ENCODE results near the gene RMRP.

DNA sequence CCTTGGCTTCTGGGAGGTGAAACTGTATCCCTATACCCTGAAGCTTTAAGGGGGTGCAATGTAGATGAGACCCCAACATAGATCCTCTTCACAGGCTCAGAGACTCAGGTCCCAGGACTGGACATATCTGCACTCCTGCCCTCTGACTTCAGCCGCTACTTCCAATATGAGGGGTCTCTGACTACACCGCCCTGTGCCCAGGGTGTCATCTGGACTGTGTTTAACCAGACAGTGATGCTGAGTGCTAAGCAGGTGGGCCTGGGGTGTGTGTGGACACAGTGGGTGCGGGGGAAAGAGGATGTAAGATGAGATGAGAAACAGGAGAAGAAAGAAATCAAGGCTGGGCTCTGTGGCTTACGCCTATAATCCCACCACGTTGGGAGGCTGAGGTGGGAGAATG lies 21.3 kb upstream of the RMRP start:
- TF ChIP-seq, protein P1, sequence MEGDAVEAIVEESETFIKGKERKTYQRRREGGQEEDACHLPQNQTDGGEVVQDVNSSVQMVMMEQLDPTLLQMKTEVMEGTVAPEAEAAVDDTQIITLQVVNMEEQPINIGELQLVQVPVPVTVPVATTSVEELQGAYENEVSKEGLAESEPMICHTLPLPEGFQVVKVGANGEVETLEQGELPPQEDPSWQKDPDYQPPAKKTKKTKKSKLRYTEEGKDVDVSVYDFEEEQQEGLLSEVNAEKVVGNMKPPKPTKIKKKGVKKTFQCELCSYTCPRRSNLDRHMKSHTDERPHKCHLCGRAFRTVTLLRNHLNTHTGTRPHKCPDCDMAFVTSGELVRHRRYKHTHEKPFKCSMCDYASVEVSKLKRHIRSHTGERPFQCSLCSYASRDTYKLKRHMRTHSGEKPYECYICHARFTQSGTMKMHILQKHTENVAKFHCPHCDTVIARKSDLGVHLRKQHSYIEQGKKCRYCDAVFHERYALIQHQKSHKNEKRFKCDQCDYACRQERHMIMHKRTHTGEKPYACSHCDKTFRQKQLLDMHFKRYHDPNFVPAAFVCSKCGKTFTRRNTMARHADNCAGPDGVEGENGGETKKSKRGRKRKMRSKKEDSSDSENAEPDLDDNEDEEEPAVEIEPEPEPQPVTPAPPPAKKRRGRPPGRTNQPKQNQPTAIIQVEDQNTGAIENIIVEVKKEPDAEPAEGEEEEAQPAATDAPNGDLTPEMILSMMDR (IDR thresholded peaks at IDR 0.05) = no peak
- TF ChIP-seq POLR2A (IDR thresholded peaks at IDR 0.05) = no peak

Measured in lower leg skin (tissue), 3 donors.